OCI-LY3 (cell line): ENCODE results near the gene ARMH3.

ENCODE experiments used
- CTCF ChIP-seq: fragments of 200-600, 300-600 bp; sonication (generic); IDR thresholded peaks from 2 replicates; pipeline ENCODE4 v1.5.1; 2014; ENCODE audit warnings: antibody characterized with exemption, low read length, low read depth
- EZH2phosphoT487 ChIP-seq: fragments of 200-600 bp; shearing (Covaris generic); IDR thresholded peaks from 2 replicates; pipeline ENCODE4 v1.6.1; 2018; ENCODE audit warnings: antibody characterized with exemption, mixed run types, low read depth

- TF ChIP-seq CTCF (no peak), EZH2phosphoT487 (no peak)
Measured at GRCh38 chr10:101938305-101939007, 117.5 kb downstream of the ARMH3 start.
